Measurements from ENCODE around the gene PCSK9.

DNA sequence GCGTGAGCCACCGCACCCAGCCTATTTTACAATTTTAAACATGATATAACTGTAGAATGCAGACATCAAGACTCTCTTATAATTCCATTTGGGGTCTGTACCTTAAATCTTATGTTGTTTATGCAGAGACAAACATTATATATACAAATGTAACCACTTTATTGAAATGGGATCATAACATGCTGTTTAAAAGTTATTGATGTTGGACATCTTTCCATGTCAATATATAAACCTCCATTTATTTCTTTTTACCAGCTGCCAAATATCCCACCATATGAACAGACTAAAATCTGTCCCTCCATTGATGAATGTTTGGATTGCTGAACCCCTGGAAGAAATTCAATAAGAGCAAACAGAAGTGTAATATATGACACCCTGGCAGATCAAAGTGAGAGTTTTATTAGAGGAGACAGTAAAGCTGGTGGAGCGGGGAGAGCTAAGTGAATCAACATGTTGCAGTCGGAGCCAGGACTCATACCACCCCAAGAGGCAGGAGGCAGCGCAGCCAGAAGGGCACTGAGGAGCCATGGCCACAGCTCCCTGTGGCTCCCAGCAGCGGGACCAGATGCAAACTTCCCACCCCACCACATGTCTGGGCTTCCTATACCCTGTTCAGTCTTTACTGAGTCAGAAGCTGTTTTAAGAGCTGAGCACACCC lies 4.7 kb upstream of the PCSK9 start:
- TF ChIP-seq, protein P1, sequence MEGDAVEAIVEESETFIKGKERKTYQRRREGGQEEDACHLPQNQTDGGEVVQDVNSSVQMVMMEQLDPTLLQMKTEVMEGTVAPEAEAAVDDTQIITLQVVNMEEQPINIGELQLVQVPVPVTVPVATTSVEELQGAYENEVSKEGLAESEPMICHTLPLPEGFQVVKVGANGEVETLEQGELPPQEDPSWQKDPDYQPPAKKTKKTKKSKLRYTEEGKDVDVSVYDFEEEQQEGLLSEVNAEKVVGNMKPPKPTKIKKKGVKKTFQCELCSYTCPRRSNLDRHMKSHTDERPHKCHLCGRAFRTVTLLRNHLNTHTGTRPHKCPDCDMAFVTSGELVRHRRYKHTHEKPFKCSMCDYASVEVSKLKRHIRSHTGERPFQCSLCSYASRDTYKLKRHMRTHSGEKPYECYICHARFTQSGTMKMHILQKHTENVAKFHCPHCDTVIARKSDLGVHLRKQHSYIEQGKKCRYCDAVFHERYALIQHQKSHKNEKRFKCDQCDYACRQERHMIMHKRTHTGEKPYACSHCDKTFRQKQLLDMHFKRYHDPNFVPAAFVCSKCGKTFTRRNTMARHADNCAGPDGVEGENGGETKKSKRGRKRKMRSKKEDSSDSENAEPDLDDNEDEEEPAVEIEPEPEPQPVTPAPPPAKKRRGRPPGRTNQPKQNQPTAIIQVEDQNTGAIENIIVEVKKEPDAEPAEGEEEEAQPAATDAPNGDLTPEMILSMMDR (optimal IDR thresholded peaks at IDR 0.05 in 1 of 3, IDR thresholded peaks at IDR 0.05 in 1 of 3, conservative IDR thresholded peaks at IDR 0.05 in 1 of 3; ENCODE audit: extremely low read depth in 1 of 3, insufficient read depth in 2 of 3, low read length in 3 of 3) = no peak
- TF ChIP-seq EZH2 (IDR thresholded peaks at IDR 0.05; ENCODE audit: low read length) = no peak

Measured in keratinocyte (primary cell).